Effector CD8-positive, alpha-beta T cell (primary cell): ENCODE data around the gene INTS11.
A peak's percentile ranks its signal among the peaks of the same experiment; 100 is the strongest.

Experiments used
- DNase-seq: peaks from one replicate; lab custom pipeline; 2025; lab: John Stamatoyannopoulos, UW

The INTS11 gene

DNA sequence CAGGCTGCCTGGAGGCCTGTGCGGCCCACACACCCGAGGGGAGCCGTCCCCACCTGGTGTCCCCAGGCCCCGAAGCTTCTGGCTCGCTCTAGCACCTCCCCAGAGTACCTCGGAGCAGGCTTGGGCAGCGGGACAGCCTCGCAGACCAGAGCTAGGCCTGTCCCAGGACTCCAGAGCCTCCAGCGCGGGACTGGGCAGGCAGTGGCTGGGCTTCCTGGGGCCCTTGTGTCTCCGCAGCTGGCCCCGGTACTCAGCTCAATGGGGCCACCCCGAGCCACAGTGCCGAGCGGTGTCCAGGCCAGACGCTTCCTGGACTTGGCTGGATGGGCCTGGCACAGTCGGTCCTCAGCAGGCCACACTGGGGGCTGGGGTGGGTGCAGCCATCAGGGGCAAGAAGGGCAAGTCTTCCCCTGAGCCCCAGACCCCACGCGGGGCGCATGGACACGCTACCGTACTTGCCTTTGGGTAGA lies 39.3 kb downstream of the INTS11 start:
- DNase-seq = no peak

DNA sequence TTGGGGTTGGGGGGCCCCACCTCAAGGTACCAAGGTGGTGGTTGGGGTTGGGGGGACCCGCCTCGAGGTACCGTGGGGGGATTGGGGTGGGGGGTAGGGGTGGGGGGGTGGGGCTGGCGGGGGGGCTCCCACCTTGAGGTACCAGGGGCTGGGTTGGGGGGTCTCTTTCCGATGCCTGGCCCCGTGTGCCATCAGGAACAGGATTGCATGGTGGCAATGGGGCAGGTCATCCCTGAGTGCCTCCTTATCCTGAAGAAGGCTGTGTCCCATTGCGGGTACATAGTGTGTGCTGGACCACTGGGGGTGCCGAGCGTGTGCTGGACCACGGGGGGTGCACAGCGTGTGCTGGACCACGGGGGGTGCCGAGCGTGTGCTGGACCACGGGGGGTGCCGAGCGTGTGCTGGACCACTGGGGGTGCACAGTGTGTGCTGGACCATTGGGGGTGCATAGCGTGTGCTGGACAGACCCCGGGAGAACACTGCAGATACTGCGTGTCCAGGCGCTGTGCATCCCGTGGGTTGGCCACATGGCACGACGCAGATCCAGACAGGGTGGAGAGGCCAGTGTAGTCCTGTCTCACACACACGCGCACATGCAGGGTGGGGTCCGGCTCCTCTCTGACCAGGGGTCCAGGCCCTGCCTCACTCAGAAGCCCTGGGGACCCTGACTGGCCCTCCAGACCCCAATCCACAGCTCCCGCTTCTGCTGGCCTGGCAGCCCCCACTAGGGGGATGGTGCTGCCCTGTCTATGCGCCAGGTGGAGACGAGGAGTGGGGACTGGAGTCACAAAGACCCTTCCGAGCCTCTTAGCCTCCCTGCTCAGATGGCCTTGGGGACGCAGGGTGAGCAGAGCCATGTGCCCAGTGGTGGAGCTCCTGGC lies 40.0 kb downstream of the INTS11 start:
- no peak for DNase-seq

DNA sequence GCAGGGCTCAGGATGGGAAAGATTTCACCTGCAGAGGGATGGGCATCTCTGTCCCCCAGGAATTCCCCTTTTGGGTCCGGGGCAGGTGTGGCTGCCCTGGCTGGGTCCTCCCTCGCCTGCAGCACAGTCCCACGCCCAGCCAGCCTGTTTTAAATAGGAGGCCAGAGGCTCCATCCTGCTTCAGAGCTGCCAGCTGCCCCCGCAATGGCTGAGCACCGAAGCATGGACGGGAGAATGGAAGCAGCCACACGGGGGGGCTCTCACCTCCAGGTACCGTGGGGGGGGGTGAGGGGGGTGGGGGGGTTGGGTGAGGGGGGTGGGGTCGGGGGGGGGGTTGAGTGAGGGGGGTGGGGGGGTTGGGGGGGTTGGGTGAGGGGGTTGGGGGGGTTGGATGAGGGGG lies 40.6 kb downstream of the INTS11 start:
- DNase-seq = no peak

GRCh38 chr1:1282998-1283397 lies 41.5 kb downstream of the INTS11 start:
- DNase-seq = no peak

DNA sequence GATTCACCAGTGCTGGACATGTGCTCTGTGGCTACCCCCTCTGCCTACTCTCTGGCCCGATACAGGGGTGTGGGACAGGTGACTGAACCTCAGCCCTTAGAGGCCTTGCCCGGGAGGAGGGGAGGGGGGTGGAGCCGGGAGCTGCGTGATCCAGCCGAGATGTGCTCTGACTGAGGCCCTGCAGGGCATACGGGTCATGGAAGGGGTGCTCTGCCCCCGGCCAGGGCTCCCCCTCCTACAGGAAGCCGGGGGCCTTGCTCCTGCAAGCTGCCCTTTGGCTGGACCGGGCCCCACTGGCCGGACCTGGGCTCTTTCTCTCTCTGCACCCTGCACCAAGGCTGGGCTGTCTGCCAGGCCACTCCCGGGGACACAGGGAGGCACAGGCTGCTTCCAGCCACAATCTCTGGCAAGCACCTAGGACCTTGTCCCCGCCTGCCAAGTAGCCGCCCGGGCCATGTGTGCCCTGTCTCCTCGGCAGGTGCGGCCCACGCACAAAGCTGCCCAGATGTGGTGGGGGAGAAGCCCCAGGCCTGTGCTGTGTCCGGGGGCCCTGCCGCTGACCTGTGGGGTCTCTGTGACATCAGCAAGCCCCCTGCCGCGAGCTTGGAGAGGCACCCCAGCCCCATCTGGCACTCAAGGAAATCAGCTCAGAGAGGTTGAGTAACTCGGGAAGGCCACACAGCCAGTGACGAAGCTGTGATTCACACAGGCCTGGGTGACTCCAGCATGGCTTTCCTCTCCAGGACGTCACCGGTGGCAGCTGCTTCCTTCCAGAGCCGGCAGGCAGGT lies 42.7 kb downstream of the INTS11 start:
- DNase-seq = no peak

DNA sequence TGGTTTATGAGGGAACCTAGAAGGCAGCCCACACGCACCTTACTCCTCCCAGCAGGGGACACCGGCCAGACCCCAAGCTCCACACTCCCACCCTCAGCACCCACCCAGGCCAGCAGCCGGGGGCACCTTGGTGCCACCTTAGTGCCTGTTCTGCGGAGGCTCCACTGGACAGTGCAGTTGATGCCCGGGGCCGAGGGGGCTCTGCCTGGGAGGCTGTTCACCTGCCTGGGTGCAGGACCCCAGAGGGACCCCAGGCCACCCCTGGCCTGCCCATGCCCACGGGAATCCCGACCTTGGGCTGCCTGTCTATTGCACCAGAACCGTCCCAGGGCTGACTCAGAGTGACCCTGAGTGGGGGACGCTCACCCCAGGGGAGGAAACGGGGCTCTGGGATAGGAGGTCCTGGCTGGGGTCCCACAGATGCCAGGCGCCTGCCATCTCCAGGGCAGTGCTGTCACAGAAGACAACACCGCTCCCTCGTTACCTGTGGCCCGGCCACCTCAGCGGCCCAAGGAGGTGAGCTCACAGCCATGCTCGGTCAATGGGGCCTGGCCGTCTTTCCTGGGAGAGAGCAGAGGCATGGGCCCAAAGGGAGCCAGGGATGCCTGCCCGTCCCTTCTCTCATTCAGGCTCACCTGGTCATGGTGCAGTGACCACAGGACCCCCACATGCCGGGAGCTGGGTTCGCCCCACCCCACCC lies 43.5 kb downstream of the INTS11 start:
- DNase-seq = no peak

GRCh38 chr1:1279028-1279427 lies 45.4 kb downstream of the INTS11 start:
- no peak for DNase-seq

DNA sequence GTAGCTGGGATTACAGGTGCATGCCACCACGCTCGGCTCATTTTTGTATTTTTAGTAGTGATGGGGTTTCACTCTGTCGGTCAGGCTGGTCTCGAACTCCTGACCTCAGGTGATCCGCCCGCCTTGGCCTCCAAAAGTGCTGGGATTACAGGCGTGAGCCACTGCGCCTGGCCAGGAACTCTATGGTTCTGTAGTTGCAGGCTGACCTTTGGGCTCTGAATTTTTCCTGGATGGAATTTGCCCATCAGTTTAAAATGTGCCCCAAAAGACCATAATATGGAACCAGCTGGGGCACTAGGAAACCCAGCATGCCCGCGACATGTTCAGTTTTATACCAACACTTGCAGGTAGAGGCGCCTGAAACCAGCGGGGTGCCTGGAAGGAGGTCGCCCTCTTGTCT lies 45.8 kb downstream of the INTS11 start:
- no peak for DNase-seq

DNA sequence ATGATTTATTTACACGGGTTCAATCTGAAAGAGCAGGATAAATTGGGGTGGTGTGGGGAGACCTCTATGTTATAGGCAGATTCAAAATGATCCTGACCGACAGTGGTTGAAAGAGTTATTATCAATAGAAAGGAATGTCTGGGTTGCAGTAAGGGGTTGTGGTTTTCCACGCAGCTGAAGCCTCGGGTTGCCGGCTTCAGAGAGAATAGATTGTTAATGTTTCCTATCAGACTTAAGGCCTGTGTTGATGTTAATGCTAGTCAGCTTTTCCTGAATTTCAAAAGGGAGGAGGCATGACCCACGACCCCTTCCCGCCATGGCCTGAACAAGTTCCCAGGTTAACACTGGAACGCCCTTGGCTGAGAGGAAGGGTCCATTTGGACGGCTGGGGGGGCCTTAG lies 48.6 kb downstream of the INTS11 start:
- DNase-seq = no peak

DNA sequence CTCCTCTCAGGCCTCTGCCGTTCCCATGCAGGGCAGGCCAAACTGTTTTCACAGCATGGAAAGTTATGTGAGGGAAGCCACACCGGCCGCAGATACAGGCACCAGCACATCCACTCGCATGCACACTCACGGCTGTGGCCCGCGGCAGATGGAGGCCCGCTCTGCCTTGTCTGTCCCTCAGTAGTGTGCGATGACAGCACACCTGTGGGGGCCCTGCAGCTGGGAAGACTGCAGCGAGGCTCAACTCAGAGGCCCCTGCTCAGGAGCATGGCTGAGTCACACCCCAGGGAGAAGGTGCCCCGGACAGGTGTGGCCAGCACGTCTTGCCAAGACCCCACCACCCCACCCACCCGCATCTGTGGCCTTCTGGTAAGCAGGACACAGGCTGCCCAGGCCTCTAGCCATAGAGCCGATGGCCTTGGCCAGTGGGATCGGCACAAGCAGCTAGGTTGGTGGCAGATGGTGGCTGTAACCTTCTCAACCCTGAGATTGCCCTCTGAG lies 49.5 kb downstream of the INTS11 start:
- no peak for DNase-seq

DNA sequence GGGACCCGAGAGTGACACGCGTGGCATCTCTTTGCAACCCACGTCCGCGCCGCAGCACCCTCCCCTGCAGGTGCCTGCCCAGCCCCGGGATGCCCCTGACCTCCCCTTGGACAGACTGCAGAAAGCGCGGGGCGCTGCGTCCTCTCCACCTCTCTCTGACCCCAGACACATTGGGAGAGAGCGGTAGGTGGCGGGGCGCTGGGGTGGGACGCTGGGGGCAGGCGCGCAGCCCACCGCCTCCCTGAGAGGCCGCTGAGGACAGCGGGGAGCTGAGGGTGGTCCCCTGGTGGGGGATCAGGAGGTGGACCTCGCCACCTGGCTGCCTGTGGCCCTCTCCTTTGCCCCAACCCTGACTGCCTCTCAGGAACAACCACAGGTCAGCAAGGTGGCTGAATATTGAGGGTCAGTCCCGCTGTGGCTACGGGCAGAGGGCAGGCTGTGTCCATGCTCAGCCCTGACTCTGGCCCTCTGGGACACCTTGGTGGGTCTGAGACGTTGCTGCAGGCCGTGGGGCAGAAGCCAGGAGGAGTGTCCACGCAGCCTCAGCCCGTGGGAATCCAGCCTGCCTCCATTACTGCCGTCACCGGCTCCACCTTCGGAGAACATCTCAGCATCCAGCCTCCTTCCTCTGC lies 50.0 kb downstream of the INTS11 start:
- no peak for DNase-seq

DNA sequence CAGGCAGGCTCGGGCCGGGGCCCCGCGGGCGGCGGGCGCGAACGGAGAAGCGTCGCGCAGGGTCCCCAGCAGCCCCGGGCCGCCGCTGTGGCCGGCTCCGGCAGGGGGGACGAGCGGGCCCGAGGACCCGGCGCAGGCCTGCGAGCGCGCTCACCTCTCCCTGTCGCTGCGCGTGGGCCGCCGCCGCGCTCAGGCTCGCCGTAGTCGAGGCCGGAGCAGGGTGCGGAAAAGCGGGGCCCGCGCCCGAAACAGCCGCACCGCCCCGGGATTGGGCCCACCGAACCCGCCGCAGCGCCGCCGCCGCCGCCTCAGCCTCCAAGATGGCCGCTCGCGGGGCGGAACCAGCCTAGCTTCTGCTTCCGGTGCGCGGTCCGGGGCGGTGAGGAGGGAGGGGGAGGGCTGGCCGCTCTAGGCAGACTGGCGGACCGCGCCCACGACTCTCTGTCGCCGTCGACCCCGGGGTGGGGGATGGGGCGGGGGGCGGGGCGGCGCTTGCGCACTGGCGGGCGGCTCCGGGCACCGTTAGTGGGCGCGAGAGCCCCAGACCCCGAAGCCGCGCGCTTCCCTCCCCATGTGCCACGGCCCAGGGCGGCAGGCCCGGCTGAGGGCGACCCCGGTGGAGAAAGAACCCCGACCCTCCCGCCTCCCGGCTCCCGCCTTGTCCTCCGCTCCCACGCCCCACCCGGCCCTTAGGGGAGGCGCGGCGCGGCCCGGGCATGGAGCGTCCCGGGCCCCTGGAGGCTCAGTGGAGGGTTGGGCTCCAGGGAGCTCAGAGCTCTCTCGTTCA lies 50.8 kb downstream of the INTS11 start, which contains the start of gene UBE2J2:
Gene UBE2J2, minus strand, starts transcription at position 343 of the 787 bp plus-strand sequence. CDS start 5,862 bp downstream, outside the sequence.
- peak; percentile 90 for DNase-seq

GRCh38 chr1:1273209-1273511 lies 51.3 kb downstream of the INTS11 start:
- DNase-seq = no peak

DNA sequence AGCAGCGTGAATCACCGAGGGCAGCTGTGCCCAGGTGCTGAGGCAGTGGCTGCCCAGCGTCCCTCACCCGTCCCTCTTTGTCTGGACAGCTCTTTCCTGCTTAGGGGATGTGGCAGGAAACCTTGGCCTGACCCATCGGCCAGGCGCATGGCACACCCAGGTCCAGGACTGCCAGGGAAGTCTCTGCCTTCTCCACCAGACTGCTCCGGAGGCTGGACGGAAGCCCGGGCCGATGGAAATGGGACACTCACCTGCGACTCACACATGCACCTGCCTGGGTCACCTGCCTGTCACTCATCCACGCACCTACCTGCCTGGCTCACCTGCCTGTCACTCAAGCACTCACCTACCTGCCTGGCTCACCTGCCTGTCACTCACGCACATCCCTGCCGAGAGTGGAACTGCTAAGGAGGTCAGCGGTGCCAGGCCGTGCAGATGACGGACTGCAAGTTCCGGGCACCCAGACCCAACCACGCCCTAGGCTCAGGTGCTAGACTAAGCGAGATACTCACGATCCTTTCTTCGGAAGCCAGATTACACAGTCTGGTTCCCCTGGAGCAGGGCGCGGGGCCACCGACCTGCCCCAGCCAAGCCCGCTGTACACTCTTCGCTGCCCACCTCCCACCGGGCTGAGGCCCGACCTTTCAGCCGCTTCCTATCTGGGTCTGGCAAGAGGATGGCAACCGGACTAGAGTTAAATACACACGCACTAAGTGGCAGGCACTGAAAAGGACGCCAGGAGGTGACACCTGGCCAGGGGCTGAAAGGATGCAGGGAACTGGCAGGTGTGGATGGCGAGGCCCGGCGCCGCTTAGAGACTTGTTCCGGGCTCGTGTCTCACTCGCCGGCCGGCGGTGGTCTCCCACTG lies 51.9 kb downstream of the INTS11 start:
- DNase-seq = no peak

GRCh38 chr1:1270813-1271212 lies 53.6 kb downstream of the INTS11 start:
- no peak for DNase-seq

GRCh38 chr1:1268284-1268682 lies 56.2 kb downstream of the INTS11 start:
- DNase-seq = no peak

GRCh38 chr1:1267488-1268283 lies 56.8 kb downstream of the INTS11 start:
- no peak for DNase-seq

GRCh38 chr1:1264868-1265272 lies 59.6 kb downstream of the INTS11 start:
- no peak for DNase-seq

DNA sequence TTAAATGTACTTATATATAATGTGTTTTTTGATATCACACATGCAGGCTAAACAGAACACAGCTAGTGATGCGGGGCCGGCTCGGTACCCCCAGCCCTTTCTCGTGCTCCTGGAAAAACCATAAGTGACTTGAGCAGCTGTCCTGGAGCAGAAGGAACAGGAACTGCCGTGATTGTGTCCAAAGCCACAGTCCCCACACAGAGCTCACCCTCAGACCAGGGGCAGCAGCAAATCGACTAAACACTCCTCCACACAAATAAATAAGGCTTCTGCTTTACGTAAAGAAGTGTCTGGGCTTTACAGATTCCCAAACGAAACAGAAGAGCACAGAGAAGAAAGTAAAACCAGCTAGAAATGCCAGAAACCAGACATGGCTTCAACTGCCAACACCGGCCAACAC lies 60.4 kb downstream of the INTS11 start:
- no peak for DNase-seq
